Activated T-helper 17 cell treated with anti-CD3 and anti-CD28 coated beads, Interleukin-2, amount 50 U/mL, for 72 hours (primary cell): ENCODE data around the gene UFD1. TPM values are rescaled to one million over a fixed set of nuclear protein-coding genes. Genes with fewer than 3 reads are reported as not detected.
"Not testable (repeated sequence)": the region's sequence is repeated elsewhere in the genome, so short reads cannot be mapped to it uniquely, and the experiment has no call there.

ENCODE experiments used
- ATAC-seq: fragments of 150-1000 bp; cut with Tn5 transposase; replicated peaks from 2 replicates; pipeline ENCODE4 v1.10.0; 2021; ENCODE audit warnings: mild to moderate bottlenecking, moderate library complexity
- H3K27ac Mint-ChIP-seq: one replicate; pipeline ENCODE4 v1.8.0; 2022; ENCODE audit warnings: mixed read lengths
- H3K27me3 Mint-ChIP-seq: one replicate; pipeline ENCODE4 v1.8.0; 2022; ENCODE audit warnings: mixed read lengths
- H3K36me3 Mint-ChIP-seq: one replicate; pipeline ENCODE4 v1.8.0; 2022; ENCODE audit warnings: low read depth, mild to moderate bottlenecking, mixed read lengths
- H3K4me1 Mint-ChIP-seq: one replicate; pipeline ENCODE4 v1.8.0; 2022; ENCODE audit warnings: mixed read lengths
- H3K4me3 Mint-ChIP-seq: one replicate; pipeline ENCODE4 v1.8.0; 2022; ENCODE audit warnings: mild to moderate bottlenecking, mixed read lengths
- H3K9me3 Mint-ChIP-seq: one replicate; pipeline ENCODE4 v1.8.0; 2022; ENCODE audit warnings: mixed read lengths
- total RNA-seq, 2 donors: library from RNA; stranded (reverse); gene quantifications; one replicate each; pipeline ENCODE4 v1.2.3, GENCODE V29; 2022

UFD1 gene
- total RNA-seq, 2 donors from 2014 or later = 56.0 to 93.5 TPM

DNA sequence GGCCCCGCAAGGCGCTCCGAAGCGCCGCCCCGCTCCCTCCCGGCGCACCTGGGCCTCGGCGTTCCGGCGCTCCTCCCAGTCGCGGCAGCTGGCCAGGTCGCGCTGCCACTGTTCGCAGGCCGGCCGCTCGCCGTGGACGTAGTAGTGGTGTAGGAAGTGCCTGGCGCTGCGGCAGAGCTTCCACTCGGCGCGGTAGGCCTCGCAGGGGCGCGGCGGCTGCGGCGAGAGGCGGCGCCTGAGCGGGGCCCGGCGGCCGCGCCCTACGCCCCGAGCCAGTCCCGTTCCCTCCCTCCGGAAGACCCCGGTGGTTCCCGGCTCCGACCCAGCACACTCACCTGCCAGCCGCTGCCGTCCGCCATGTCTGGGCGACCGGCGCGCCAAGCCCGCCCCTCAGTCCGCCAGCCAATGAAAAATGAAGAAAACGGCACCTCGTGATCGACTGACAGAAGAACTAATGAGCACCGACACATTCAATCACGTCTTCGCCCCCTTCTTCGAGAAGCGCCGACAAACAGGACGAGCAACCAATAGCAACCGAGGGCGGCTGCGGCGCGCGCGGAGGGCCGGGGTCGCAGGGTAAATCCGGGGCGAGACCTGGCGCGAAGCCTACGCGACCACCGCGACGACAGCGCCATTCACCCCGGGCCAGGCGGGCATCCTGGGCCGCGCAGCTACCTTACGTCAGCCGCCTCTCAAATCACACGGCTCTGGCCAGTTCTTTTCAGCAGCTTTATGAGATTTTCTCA, 31.5 kb downstream of the UFD1 start, which contains the start of gene C22orf39:
TSS of gene C22orf39 (minus strand) at position 382 of the 746 bp plus-strand sequence. CDS start at position 359, 23 bp downstream.
- peaks cover 16% of the 10 kb centered on the region for H3K4me1 Mint-ChIP-seq
- peak within 1 kb of the TSS; percentile 85 for H3K27ac Mint-ChIP-seq
- H3K27me3 Mint-ChIP-seq = no peaks in the 10 kb centered on the region
- H3K4me3 Mint-ChIP-seq = peak within 1 kb of the TSS; percentile 90
- peak; percentile 83 for ATAC-seq
- H3K9me3 Mint-ChIP-seq = no peaks in the 10 kb centered on the region
- H3K36me3 Mint-ChIP-seq = peaks cover 82% of the 10 kb centered on the region

GRCh38 chr22:19446603-19447329, 32.2 kb downstream of the UFD1 start:
- Mint-ChIP-seq H3K27me3 (no peaks in the 10 kb centered on the region), H3K4me1 (peaks cover 16% of the 10 kb centered on the region), H3K9me3 (no peaks in the 10 kb centered on the region), H3K4me3 (peak overlapping the region; percentile 90), H3K27ac (peak overlapping the region; percentile 85), H3K36me3 (peaks cover 79% of the 10 kb centered on the region)
- ATAC-seq = no peak

- not testable (repeated sequence) for H3K27me3 Mint-ChIP-seq
These were observed 33.6 kb downstream of the UFD1 start for GRCh38 chr22:19445279-19445982.

DNA sequence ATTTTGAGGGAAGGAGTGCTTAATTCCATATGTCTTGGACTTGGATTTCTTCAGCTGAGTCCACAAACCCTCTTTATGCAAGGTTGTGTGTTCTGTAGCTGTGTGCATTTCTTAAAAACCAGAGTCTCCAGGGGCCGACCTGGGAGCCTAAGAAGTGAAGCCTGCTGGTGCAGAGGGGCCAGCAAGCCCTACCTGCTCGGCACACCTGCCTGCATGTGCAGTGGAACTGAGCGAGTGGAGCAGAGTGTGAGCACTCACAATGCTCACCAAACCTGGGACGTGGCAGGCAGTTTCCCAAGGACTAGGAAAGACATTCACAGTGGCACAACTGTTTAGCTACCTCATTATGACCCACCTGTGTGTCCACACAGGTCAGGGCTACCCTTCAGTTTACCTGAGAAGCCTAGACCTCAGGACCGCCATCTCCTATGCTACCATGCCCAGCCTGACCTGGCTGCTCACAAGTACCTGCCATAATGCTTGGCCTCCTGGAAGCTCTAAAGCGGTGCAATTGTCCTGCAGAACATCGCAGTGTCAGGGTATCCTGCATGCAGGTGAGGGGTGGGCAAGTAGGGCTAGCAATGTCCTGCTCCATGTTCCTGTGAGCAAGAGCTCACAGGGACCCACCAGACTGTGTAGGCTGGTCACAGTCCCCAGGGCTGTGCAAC, 35.3 kb downstream of the UFD1 start:
- Mint-ChIP-seq H3K9me3 (no peaks in the 10 kb centered on the region), H3K4me1 (peaks cover 16% of the 10 kb centered on the region), H3K27ac (peak overlapping the region; percentile 12), H3K27me3 (no peaks in the 10 kb centered on the region), H3K36me3 (peaks cover 81% of the 10 kb centered on the region), H3K4me3 (no peak overlapping the region)
- ATAC-seq = no peak

More at GRCh38 chr22:19445279-19445982, 33.6 kb downstream of the UFD1 start:
- Mint-ChIP-seq H3K36me3 (peaks cover 79% of the 10 kb centered on the region), H3K4me1 (peaks cover 16% of the 10 kb centered on the region), H3K4me3 (peak overlapping the region; percentile 22), H3K27ac (peak overlapping the region; percentile 72)
- ATAC-seq, H3K9me3 Mint-ChIP-seq: not testable (repeated sequence)

DNA sequence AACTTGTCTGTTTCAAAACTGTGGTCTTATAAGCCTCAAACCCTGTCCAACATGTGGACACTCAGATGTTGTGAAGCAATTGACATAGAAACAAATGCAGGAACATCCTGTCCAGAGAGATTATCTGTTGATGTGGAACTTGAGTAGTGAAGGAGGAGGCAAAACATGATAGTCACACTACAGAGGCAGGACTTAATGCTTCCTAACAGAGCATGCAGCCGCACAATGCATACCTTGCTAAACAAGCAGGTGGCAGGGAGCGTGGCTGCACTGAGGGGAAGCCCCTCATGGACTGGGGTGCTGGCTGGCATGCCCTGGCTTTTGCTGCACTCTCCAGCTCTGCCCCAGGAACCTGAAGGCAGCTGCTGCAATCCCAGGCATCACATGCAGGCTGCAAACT, 36.8 kb downstream of the UFD1 start:
- H3K36me3 Mint-ChIP-seq = peaks cover 86% of the 10 kb centered on the region
- no peaks in the 10 kb centered on the region for H3K9me3 Mint-ChIP-seq
- no peak overlapping the region for H3K4me3 Mint-ChIP-seq
- H3K27ac Mint-ChIP-seq = peak overlapping the region; percentile 71
- H3K4me1 Mint-ChIP-seq = peaks cover 11% of the 10 kb centered on the region
- H3K27me3 Mint-ChIP-seq = no peaks in the 10 kb centered on the region
- ATAC-seq = no peak

DNA sequence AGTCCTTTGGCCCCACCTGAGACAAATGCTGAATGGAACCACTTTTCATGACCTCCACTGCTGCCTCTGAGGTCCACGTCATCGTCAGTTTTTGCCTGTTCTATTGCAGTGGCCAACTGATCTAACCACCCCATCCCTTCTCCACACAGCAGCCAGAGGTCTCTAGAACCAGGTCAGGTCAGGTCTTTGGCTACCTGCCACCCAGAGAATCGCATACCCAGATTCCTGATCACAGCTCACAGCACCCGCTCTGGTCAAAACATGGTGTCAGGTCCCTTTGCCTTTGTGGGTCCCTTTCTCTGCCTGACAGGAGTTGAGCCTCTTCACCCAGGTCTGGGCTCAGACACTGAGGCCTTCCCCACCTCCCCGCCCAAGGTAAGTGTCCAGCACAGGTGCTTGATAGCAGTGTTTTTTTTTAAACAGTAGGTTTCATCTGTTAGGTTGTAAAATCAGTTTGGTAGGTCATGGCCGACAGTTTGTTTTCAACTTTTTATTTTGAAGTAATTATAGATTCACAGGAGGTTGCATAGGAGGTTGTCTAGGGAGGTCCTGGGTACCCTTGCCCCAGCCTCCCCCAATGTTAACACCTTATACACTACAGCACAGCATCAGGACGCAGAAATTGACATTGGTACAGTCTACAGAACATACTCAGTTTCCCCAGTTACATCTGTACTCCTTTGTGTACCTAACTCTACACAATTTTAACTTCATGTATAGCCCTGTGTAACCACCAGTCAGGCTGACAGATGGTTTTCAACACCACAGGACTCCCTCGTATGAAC, 38.4 kb downstream of the UFD1 start:
- peaks cover 85% of the 10 kb centered on the region for H3K36me3 Mint-ChIP-seq
- H3K4me1 Mint-ChIP-seq = no peaks in the 10 kb centered on the region
- ATAC-seq = no peak
- peak overlapping the region; percentile 44 for H3K27ac Mint-ChIP-seq
- H3K9me3 Mint-ChIP-seq = no peaks in the 10 kb centered on the region
- no peak overlapping the region for H3K4me3 Mint-ChIP-seq
- H3K27me3 Mint-ChIP-seq = no peaks in the 10 kb centered on the region

GRCh38 chr22:19438298-19438697, 40.7 kb downstream of the UFD1 start:
- Mint-ChIP-seq H3K36me3 (peaks cover 83% of the 10 kb centered on the region), H3K9me3 (no peaks in the 10 kb centered on the region), H3K27ac (peak overlapping the region; percentile 24), H3K4me1 (peaks cover 5% of the 10 kb centered on the region), H3K4me3 (no peak overlapping the region), H3K27me3 (no peaks in the 10 kb centered on the region)
- ATAC-seq = no peak

- not testable (repeated sequence) for ATAC-seq, H3K4me1 Mint-ChIP-seq, H3K27me3 Mint-ChIP-seq, H3K4me3 Mint-ChIP-seq, H3K9me3 Mint-ChIP-seq
- peaks cover 72% of the 10 kb centered on the region for H3K36me3 Mint-ChIP-seq
- peak overlapping the region; percentile 8 for H3K27ac Mint-ChIP-seq
These were observed 42.4 kb downstream of the UFD1 start for GRCh38 chr22:19436444-19437161.

GRCh38 chr22:19434829-19435580, 44.0 kb downstream of the UFD1 start:
- no peak for ATAC-seq
- Mint-ChIP-seq H3K27me3 (no peaks in the 10 kb centered on the region), H3K4me3 (peak overlapping the region; percentile 84), H3K27ac (peak overlapping the region; percentile 71), H3K9me3 (no peaks in the 10 kb centered on the region), H3K36me3 (peaks cover 60% of the 10 kb centered on the region), H3K4me1 (peaks cover 10% of the 10 kb centered on the region)

GRCh38 chr22:19434401-19434800, 44.6 kb downstream of the UFD1 start:
- Mint-ChIP-seq H3K27me3 (no peaks in the 10 kb centered on the region), H3K9me3 (no peaks in the 10 kb centered on the region), H3K4me3 (peak overlapping the region; percentile 84), H3K27ac (peak overlapping the region; percentile 71), H3K36me3 (peaks cover 60% of the 10 kb centered on the region), H3K4me1 (peaks cover 16% of the 10 kb centered on the region)
- ATAC-seq = no peak

DNA sequence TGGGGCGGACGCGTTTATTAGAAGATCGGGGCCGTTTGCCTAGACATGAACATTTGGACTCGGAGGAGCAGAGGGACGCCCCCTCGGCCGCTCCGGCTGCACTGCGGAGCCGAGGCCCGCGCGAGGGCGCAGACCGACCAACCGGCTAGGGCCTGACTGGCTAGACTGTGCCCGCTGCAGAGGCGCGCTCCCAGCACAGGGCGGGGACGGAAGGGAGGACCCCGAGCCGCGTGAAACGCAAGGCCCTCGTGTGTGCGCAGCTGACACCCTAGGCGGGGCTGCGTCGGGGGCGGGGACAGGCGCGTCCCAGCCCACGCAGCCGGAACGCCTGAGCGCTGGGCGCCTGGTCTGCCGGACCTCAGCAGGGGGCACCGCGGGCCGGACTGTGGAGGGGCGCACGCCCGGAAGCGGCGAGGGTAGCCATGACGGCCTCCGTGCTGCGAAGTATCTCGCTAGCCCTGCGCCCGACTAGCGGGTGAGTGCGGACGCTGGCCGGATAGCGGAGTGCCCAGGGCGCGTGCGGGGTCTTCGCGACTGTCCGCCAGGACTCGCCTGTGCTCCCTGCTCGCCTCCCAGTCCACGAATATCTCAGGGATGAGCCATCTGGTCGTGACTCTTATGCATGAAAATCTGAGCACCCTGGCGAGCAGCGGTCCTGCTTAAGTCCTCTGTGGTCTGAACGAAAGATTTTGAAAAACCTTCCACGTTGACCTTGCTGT, 46.7 kb downstream of the UFD1 start, which contains the start of gene MRPL40:
TSS of gene MRPL40 (plus strand) at position 413 of the 719 bp plus-strand sequence. CDS start at position 423, 10 bp downstream.
- Mint-ChIP-seq H3K36me3 (peaks cover 54% of the 10 kb centered on the region), H3K27ac (peak within 1 kb of the TSS; percentile 78), H3K4me3 (peak within 1 kb of the TSS; percentile 84), H3K4me1 (peaks cover 20% of the 10 kb centered on the region), H3K9me3 (no peaks in the 10 kb centered on the region), H3K27me3 (no peaks in the 10 kb centered on the region)
- ATAC-seq = peak; percentile 85

- peak within 1 kb of the TSS; percentile 89 for H3K4me3 Mint-ChIP-seq
- H3K27ac Mint-ChIP-seq = peak within 1 kb of the TSS; percentile 86
- H3K27me3 Mint-ChIP-seq = no peaks in the 10 kb centered on the region
- peak; percentile 69 for ATAC-seq
- H3K4me1 Mint-ChIP-seq = peaks cover 26% of the 10 kb centered on the region
- H3K36me3 Mint-ChIP-seq = peaks cover 49% of the 10 kb centered on the region
- no peaks in the 10 kb centered on the region for H3K9me3 Mint-ChIP-seq
These were observed 47.3 kb downstream of the UFD1 start, which contains the start of gene HIRA for GRCh38 chr22:19431649-19432132. HIRA (minus strand) TSS chr22:19431733; CDS start chr22:19431476, 257 bp downstream.
